BE2C (cell line): ENCODE data around the gene CAMKV.

Experiments used
- DNase-seq: peaks from one replicate; pipeline ENCODE4 v3.0.0-alpha.2; 2020
- H3K27me3 ChIP-seq: fragments of 250-450 bp; sonication (Bioruptor Pico); 2 replicates; pipeline ENCODE4 v1.5.1; 2020; ENCODE audit warnings: mild to moderate bottlenecking
- H3K36me3 ChIP-seq: fragments of 250-450 bp; sonication (Bioruptor Pico); 2 replicates; pipeline ENCODE4 v1.5.1; 2020; ENCODE audit warnings: mild to moderate bottlenecking
- H3K4me1 ChIP-seq: fragments of 250-450 bp; sonication (Bioruptor Pico); 2 replicates; pipeline ENCODE4 v1.5.1; 2020
- H3K4me3 ChIP-seq: 2 replicates; pipeline ENCODE4 v1.5.1; 2011; ENCODE audit warnings: low read depth, low read length
- H3K9me3 ChIP-seq: fragments of 250-450 bp; sonication (Bioruptor Pico); 2 replicates; pipeline ENCODE4 v1.5.1; 2020
- CTCF ChIP-seq: IDR thresholded peaks from 2 replicates; pipeline ENCODE4 v1.5.1; 2012; ENCODE audit warnings: mild to moderate bottlenecking, low read depth, low read length

CAMKV gene

DNA sequence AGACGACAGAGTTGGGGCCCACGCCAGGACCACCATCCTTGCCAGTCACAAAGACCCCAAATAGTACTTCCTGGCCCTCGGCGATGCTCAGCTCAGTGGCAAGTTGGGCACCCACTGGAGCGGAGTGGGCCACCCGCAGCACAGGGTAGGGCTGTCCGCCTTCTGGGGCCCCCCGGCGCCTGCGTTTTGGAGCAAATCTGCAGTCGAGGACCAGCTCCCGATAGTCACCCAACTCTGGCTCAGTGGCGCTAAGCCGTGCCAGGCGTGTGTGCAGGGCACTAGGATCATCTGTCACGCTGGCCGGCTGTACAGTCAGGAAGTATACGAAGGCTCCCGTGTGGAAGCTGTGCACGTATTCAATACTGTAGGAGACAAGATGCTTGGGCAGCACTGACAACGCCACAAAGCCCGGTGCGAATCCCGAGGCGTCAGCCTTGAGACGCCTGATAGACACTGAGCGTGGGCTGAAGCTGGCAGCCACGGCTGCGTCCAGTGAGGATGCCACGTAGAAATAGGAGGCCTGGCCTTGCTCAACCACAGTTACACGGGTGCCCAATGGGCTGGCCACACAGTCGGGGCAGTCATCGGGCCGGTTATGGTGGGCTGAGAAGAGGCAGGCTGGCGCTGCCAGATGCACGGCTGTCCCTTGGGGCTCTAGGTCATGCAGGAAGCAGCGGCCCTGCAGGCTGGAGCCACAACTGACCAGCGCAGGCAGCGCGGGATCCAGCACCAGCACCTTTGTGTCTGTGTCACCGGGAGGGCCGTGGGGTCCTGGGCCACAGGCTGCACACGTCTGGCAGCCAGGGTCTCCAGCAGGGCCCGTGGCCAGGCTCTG lies 33.0 kb upstream of the CAMKV start:
- Histone ChIP-seq H3K36me3 (no peaks in the 10 kb centered on the region), H3K9me3 (no peaks in the 10 kb centered on the region), H3K4me3 (no peak overlapping the region), H3K27me3 (no peaks in the 10 kb centered on the region), H3K4me1 (no peaks in the 10 kb centered on the region)
- no peak for DNase-seq
- TF ChIP-seq CTCF, result no peak

DNA sequence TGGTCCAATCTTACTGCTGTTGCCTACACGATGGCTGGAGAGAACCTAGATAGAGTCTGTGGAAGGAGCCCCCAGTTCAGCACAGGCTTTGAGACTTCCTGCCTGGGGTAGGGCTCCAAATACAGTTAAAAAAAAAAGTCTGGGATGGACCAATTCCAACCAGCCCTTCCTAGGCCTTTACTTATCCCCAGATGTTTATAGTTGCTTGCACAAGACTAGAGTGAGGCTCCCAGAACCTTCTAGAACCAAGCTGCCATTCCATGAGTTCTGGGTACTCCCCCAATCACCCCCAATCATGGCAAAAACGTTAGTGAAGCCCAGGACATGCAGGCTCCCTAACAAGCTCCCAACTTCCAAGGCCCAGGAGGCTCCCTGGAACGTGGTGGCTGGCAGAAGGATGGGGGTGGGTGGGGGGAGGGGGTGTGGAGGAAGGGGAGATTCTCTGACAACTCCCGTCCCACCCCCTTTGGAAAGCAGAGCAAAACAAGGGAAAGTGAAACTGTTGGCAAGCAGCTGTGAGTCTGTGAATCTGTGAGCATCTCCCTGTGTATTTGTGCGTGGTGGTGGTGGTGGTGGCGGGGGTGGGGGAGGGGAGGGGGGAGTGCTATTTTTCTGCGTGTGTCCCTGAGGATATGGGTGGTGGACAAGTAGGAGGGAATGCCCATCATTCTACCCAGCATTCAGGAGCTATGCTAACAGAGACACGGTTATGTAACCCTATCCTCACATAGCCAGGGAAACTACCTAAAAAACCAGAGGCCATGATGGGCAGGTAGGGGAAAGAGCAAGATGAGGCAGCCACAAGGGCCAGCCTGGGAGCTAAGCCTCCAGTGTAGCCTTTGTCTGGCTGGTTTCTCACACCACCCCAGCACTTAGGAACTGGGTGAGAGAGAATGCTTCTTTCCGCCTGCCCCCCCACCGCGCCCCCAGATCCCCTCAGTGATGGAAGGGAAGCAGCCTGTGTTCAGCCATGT lies 31.9 kb upstream of the CAMKV start:
- DNase-seq, result no peak
- H3K4me3 ChIP-seq, result no peak overlapping the region
- H3K4me1 ChIP-seq, result no peaks in the 10 kb centered on the region
- no peaks in the 10 kb centered on the region for H3K9me3 ChIP-seq
- TF ChIP-seq CTCF, result no peak
- H3K36me3 ChIP-seq, result no peaks in the 10 kb centered on the region
- H3K27me3 ChIP-seq, result no peaks in the 10 kb centered on the region

DNA sequence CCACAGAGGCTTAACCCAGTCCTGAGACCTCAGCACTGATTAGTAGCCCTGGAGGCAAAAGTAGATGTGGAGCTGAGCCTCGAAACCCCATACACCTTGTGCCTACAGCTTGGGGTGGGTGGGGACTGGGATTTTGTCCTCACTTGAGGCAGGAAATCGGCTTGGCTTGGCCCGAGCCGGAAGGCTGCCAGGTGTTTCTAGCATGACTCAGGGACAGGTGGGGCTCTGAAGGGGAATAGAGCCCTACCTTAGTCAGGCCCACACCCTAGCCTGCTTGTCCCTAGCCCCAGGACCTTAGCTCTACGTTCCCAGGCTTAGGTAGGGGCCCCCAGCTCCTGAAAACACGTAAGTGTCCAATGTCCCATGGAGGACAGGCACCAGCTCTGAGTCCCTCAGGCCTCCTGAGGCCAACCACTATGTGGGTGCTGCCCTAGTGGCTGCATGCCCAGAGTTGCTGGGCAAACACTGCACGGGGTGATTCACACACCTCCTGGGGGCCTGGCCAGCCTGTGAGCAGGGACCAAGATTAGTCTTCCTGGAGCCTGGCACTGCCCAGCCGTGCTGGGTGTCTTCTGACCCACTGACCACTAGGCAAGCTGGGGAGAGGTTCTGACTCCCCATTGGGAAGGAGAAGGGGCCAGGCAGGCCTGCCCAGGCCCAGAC lies 30.9 kb upstream of the CAMKV start:
- Histone ChIP-seq H3K36me3 (no peaks in the 10 kb centered on the region), H3K27me3 (no peaks in the 10 kb centered on the region), H3K4me3 (no peak overlapping the region), H3K4me1 (no peaks in the 10 kb centered on the region), H3K9me3 (no peaks in the 10 kb centered on the region)
- DNase-seq, result no peak
- no peak for TF ChIP-seq CTCF

GRCh38 chr3:49899815-49900214 lies 30.1 kb upstream of the CAMKV start:
- peak; percentile 54 for TF ChIP-seq CTCF
- no peak overlapping the region for H3K4me3 ChIP-seq
- H3K9me3 ChIP-seq, result no peaks in the 10 kb centered on the region
- H3K27me3 ChIP-seq, result no peaks in the 10 kb centered on the region
- H3K4me1 ChIP-seq, result no peaks in the 10 kb centered on the region
- no peaks in the 10 kb centered on the region for H3K36me3 ChIP-seq
- DNase-seq, result peak; percentile 51

- no peaks in the 10 kb centered on the region for H3K4me1 ChIP-seq
- H3K4me3 ChIP-seq, result no peak overlapping the region
- no peaks in the 10 kb centered on the region for H3K36me3 ChIP-seq
- no peaks in the 10 kb centered on the region for H3K27me3 ChIP-seq
- H3K9me3 ChIP-seq, result no peaks in the 10 kb centered on the region
- DNase-seq, result no peak
- no peak for TF ChIP-seq CTCF
These were observed 29.3 kb upstream of the CAMKV start for GRCh38 chr3:49898991-49899390.
